HG03521 (cell line): ENCODE data around the gene WDR44.
A peak's percentile ranks its signal among the peaks of the same experiment; 100 is the strongest.
"Not testable (repeated sequence)": the region's sequence is repeated elsewhere in the genome, so short reads cannot be mapped to it uniquely, and the experiment has no call there.

ENCODE experiments used
- ATAC-seq: cut with Tn5 transposase; IDR thresholded peaks from one replicate; pipeline ENCODE4 v1.9.1; 2021; ENCODE audit warnings: mild to moderate bottlenecking, moderate library complexity; ENCODE audit not compliant: unreplicated experiment

WDR44 gene

DNA sequence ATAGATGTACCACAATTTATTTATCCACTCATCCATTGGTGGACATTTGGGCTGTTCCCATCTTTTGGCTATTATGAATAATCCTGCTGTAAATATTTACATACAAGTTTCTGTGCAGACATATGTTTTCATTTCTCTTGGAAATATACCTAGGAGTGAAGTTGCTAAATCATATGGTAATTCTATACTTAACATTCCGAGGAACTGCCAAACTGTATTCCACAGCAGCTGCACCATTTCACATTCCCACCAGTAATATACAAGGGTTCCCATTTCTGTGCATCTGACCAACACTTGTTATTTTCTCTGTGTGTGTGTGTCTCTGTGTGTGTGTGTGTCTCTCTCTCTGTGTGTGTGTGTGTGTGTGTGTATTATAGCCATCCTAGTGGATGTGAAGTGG is 134.3 kb downstream of the WDR44 start:
- ATAC-seq = no peak

GRCh38 chrX:118482384-118482783 is 136.5 kb downstream of the WDR44 start:
- not testable (repeated sequence) for ATAC-seq

DNA sequence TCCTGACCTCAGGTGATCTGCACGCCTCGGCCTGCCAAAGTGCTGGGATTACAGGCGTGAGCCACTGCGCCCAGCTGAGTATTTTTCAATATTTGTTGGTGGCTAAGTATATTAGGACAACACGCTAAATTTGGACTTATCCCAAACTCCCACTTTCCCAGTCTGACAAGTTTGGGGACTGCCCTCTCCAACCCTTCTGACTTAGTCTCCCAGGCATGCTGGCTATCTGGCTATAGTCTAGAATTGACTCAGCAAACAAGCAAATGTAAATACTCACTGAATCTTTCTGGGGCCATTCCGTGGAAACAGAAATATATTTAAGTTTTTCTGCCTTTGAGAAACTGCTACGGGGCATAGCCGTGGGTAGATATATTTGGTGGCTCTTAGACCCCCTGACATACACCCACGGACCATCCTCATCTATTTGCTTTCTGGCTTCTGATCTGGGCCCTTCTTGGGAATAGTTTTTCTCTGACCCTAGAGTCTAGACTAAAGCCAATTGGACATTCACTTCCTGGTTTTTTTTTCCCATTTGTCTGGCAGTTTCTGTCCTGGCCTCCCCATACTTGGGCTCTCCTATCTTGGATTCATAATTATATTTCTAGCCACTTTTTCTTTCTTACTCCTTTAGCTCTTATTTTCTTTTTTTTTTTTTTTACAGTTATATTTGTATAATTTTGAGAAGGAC is 138.5 kb downstream of the WDR44 start:
- no peak for ATAC-seq

GRCh38 chrX:118486693-118487092 is 140.8 kb downstream of the WDR44 start:
- not testable (repeated sequence) for ATAC-seq

GRCh38 chrX:118493016-118493415 is 147.1 kb downstream of the WDR44 start:
- ATAC-seq = no peak

DNA sequence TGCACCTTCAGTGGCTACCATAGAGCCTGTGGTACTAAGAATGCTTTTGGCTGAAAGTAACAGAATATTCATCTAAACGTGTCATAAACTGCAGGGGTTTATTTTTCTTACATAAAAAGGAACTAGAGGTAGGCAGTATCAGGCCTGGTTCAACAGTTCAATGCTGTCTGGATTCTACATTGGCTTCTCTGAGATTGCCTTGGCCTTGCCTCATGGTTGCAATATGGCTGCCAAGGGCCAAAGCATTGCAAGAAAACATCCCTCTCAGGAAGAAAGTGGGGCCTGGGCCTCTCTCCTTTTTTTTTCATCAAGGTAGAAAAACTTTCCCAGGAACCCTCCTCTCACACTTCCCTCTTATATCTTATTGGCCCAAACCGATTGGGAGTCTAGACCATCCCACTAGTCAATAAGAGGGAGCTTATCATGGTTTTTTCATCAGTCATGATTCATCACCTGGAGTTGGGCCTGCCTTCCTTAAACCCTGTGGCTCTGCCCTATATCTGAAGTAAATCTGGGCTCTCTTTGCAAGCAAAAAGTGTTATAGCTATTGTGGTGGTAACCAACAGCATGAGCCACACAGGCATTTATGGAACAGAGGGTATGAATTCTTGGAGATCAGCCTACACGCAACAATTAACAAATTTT is 147.9 kb downstream of the WDR44 start:
- ATAC-seq = no peak

- peak; percentile 74 for ATAC-seq
Measured at GRCh38 chrX:118495061-118495921, 149.4 kb downstream of the WDR44 start, which contains the start of gene DOCK11. Gene DOCK11 (plus strand): TSS chrX:118495815. CDS start chrX:118495972, 157 bp downstream.

- peak; percentile 42 for ATAC-seq
Measured at GRCh38 chrX:118495958-118496762, 150.3 kb downstream of the WDR44 start.

GRCh38 chrX:118496763-118497079 is 150.8 kb downstream of the WDR44 start:
- ATAC-seq = no peak

DNA sequence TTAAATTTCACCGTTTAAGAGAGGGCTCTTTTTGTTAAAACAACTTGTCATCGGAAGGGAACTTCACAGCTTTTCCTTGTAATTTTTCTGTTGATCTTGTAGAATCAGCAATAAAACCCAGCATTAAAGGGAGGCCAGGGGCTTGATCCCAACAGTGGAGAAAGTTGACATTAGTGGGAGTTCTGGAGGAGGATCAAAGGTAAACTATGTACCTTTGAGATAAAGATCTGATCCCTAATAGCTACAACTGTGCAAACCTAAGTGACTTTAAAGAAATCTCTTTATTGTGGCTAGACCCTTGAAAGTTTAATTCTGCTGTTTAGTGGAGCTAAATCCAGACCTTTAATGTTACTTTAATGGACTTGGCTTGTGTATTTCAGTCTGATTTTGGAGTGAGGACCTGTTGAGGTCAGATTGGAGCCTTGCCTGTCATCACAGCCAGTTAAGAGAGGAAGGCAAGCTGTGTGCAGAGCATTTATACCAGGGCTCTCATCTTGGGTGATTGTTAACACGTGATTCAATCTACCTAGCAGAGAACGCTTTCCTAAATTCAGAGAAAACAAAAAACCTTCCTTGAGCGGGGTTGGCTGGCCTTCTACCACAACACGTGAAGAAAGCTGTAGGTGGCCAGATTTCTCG is 151.4 kb downstream of the WDR44 start:
- no peak for ATAC-seq

DNA sequence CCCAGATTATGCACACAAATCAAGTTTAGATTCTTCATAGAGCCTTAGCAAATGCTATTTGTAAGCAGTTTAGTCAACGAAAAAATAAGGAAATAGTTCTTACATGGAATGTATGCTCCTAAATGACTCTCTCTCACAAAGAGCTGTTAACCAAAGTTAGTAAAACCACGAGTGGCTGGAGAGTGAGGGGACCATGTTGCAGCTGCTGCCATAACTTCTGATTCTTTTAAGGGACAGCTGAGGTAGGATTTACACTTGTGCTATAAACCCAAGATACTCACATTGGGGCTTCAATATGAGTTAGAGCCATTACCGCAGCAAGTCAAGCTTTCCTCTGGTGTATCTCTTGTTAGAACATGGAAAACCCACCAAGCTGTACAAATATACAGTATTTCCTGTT is 152.4 kb downstream of the WDR44 start:
- no peak for ATAC-seq

GRCh38 chrX:118498755-118499154 is 152.8 kb downstream of the WDR44 start:
- no peak for ATAC-seq

GRCh38 chrX:118499295-118499694 is 153.4 kb downstream of the WDR44 start:
- ATAC-seq = no peak
